ENCODE data around the gene PCOLCE2.

PCOLCE2 gene

DNA sequence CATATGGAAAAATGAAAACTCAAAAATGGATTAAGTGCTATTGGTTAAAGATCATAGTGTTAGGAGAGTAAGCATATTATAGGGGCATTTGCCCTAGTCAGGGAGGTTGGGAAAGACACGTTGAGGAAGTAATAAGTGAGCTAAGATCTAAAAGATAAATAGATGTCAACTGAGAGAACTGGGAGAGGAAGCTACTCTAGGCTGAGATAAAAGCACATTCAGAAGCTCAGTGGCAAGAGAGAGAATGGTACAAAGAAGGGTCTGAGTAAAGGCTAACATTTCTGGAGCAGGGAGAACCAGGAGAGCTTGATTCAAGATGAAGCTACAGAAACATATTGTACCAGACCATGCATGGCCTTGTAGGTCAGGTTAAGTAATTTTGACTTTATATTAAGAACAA, 101.2 kb downstream of the PCOLCE2 start:
- CTCF ChIA-PET, result interaction anchor here (0.9 to 2.0 kb wide), 4 partner anchors 10 to 68 kb away, joined by 3 to 7 read pairs (median 4); no protein-coding TSS in a partner anchor
- POLR2A ChIA-PET, result no interaction called here
- no peak for TF ChIP-seq CTCF (IDR thresholded peaks at IDR 0.05; ENCODE audit: control extremely low read depth, extremely low read depth, low read depth, missing control alignments)
- DNase-seq (ENCODE audit: extremely low spot score), result no peak

DNA sequence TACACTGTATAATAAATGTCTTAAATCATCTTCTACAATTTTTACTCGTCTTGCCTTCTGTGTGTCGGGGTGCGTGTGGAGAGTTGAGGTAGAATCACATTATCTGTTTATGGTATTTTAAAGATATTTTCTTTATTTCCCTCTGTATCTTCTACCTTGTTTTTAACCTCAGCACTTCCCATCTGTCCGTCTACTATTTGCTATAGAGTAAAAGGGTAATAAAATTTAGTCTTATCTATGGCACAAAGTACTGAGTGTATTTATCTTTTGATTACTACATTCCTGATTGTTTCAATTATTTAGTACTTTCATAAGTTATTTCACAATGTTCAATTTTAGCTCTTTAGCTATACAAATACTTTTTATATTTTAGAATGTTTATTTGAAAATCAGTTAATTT, 102.9 kb downstream of the PCOLCE2 start:
- no peak for TF ChIP-seq CTCF (IDR thresholded peaks at IDR 0.05; ENCODE audit: control extremely low read depth, extremely low read depth, low read depth, missing control alignments)
- no peak for DNase-seq (ENCODE audit: extremely low spot score)
- POLR2A ChIA-PET, result no interaction called here
- CTCF ChIA-PET, result no interaction called here

GRCh38 chr3:142784228-142784627, 104.7 kb downstream of the PCOLCE2 start:
- ChIA-PET POLR2A (no interaction called here), CTCF (interaction anchor here (0.7 kb wide), 1 partner anchor 8 kb away, joined by 3 read pairs; no protein-coding TSS in a partner anchor)
- no peak for DNase-seq (ENCODE audit: extremely low spot score)
- no peak for TF ChIP-seq CTCF (IDR thresholded peaks at IDR 0.05; ENCODE audit: control extremely low read depth, extremely low read depth, low read depth, missing control alignments)

DNA sequence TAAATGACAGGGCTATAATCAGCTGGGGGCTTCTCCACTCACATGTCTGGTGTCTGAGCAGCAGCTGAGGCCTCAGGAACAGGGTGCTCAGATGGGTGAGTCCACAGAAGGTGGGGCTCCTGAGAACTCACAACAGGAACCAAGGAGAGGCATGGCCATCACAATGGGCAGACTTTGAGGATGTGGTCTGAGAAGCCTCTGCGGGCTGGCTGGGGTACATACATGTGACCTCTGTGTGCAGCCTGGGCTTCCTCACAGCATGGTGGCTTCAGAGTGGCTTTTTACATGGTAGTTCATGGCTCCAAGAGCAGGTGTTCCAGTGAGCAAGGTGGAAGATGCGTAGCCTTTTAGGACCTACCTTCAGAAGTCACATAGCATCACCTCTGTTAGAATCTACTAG, 106.3 kb downstream of the PCOLCE2 start:
- POLR2A ChIA-PET, result no interaction called here
- DNase-seq (ENCODE audit: extremely low spot score), result no peak
- CTCF ChIA-PET, result no interaction called here
- no peak for TF ChIP-seq CTCF (IDR thresholded peaks at IDR 0.05; ENCODE audit: control extremely low read depth, extremely low read depth, low read depth, missing control alignments)

GRCh38 chr3:142779591-142779990, 109.3 kb downstream of the PCOLCE2 start:
- CTCF ChIA-PET, result interaction anchor here (1.0 kb wide), 1 partner anchor 49 kb away, joined by 5 read pairs; no protein-coding TSS in a partner anchor
- POLR2A ChIA-PET, result no interaction called here
- DNase-seq (ENCODE audit: extremely low spot score), result no peak
- no peak for TF ChIP-seq CTCF (IDR thresholded peaks at IDR 0.05; ENCODE audit: control extremely low read depth, extremely low read depth, low read depth, missing control alignments)

GRCh38 chr3:142778541-142778940, 110.3 kb downstream of the PCOLCE2 start:
- no peak for DNase-seq (ENCODE audit: extremely low spot score)
- POLR2A ChIA-PET, result no interaction called here
- TF ChIP-seq CTCF (IDR thresholded peaks at IDR 0.05; ENCODE audit: control extremely low read depth, extremely low read depth, low read depth, missing control alignments), result no peak
- CTCF ChIA-PET, result no interaction called here

GRCh38 chr3:142777927-142778326, 111.0 kb downstream of the PCOLCE2 start:
- DNase-seq (ENCODE audit: extremely low spot score), result no peak
- ChIA-PET CTCF (no interaction called here), POLR2A (no interaction called here)
- no peak for TF ChIP-seq CTCF (IDR thresholded peaks at IDR 0.05; ENCODE audit: control extremely low read depth, extremely low read depth, low read depth, missing control alignments)
